LoVo (cell line): ENCODE results near the gene RBM33.

ENCODE experiments used
- DNase-seq: peaks from one replicate; pipeline ENCODE4 v3.0.0-alpha.2; 2016; ENCODE audit warnings: low spot score

Gene RBM33

GRCh38 chr7:155694851-155695250 is 50.4 kb downstream of the RBM33 start:
- DNase-seq = no peak

- no peak for DNase-seq
Measured at GRCh38 chr7:155696747-155697146, 52.3 kb downstream of the RBM33 start.

- no peak for DNase-seq
Measured at GRCh38 chr7:155698633-155699032, 54.2 kb downstream of the RBM33 start.

- DNase-seq = no peak
Measured at GRCh38 chr7:155699180-155699579, 54.7 kb downstream of the RBM33 start.

- DNase-seq = no peak
Measured at GRCh38 chr7:155700847-155701246, 56.4 kb downstream of the RBM33 start.

GRCh38 chr7:155701972-155702544 is 57.6 kb downstream of the RBM33 start:
- DNase-seq = no peak

- peak; percentile 9 for DNase-seq
Measured at GRCh38 chr7:155702616-155703015, 58.2 kb downstream of the RBM33 start.

GRCh38 chr7:155705623-155706360 is 61.3 kb downstream of the RBM33 start:
- no peak for DNase-seq

GRCh38 chr7:155706376-155706775 is 61.9 kb downstream of the RBM33 start:
- no peak for DNase-seq

GRCh38 chr7:155709453-155709852 is 65.0 kb downstream of the RBM33 start:
- DNase-seq = no peak

- DNase-seq = no peak
Measured at GRCh38 chr7:155710031-155710430, 65.6 kb downstream of the RBM33 start.

- no peak for DNase-seq
Measured at GRCh38 chr7:155710530-155710929, 66.1 kb downstream of the RBM33 start.

GRCh38 chr7:155711081-155711480 is 66.6 kb downstream of the RBM33 start:
- no peak for DNase-seq

- DNase-seq = no peak
Measured at GRCh38 chr7:155713384-155713783, 68.9 kb downstream of the RBM33 start.

GRCh38 chr7:155714702-155715101 is 70.2 kb downstream of the RBM33 start:
- DNase-seq = no peak

GRCh38 chr7:155715111-155715805 is 70.8 kb downstream of the RBM33 start:
- no peak for DNase-seq

GRCh38 chr7:155717010-155717744 is 72.7 kb downstream of the RBM33 start:
- no peak for DNase-seq

GRCh38 chr7:155721056-155721455 is 76.6 kb downstream of the RBM33 start:
- DNase-seq = no peak

GRCh38 chr7:155722118-155722517 is 77.7 kb downstream of the RBM33 start:
- DNase-seq = no peak

- DNase-seq = no peak
Measured at GRCh38 chr7:155722936-155723335, 78.5 kb downstream of the RBM33 start.

GRCh38 chr7:155724327-155725005 is 80.0 kb downstream of the RBM33 start:
- no peak for DNase-seq

- no peak for DNase-seq
Measured at GRCh38 chr7:155725006-155725355, 80.5 kb downstream of the RBM33 start.
